H1 (cell line): ENCODE data around the gene ZFAND6. TPM values are rescaled to one million over a fixed set of nuclear protein-coding genes. Genes with fewer than 3 reads are reported as not detected.

ENCODE experiments used
- CTCF ChIA-PET: fragments of 300-600 bp; sonication (Branson Sonifier 250); formaldehyde crosslinking; loops from one replicate; lab custom pipeline; 2021; ENCODE audit not compliant: partially characterized antibody; lab: Charles Lee
- POLR2A ChIA-PET: fragments of 300-600 bp; sonication (Branson Sonifier 250); formaldehyde crosslinking; loops from one replicate; lab custom pipeline; 2021; ENCODE audit warnings: inconsistent platforms; ENCODE audit not compliant: partially characterized antibody; lab: Charles Lee
- DNase-seq, 2 experiments: peaks; one replicate each; pipeline versions ENCODE4 v3.0.0 to v3.0.0-alpha.2; 2010 to 2022; ENCODE audit warnings: low spot score in 2 of 2, low read depth in 1 of 2, mixed read lengths in 1 of 2
- FAIRE-seq: peaks from 2 replicates; lab custom pipeline; 2011; peaks lifted over from hg19 to GRCh38; lab: Jason Lieb, UNC
- H2AFZ ChIP-seq: 2 replicates; pipeline ENCODE4 v1.8.1; 2012; ENCODE audit warnings: low read length, inconsistent platforms
- H2AK5ac ChIP-seq: 2 replicates; pipeline ENCODE4 v1.6.1; 2013; ENCODE audit warnings: low read depth, low read length
- H2BK120ac ChIP-seq: replicated peaks from 2 replicates; pipeline ENCODE3; 2013; ENCODE audit warnings: low read depth, low read length, inconsistent platforms
- H2BK12ac ChIP-seq: 2 replicates; pipeline ENCODE4 v1.6.1; 2013; ENCODE audit warnings: low read depth, low read length
- H2BK15ac ChIP-seq: 2 replicates; pipeline ENCODE4 v1.6.1; 2013; ENCODE audit warnings: low read length
- H2BK20ac ChIP-seq: 2 replicates; pipeline ENCODE4 v1.6.1; 2013; ENCODE audit warnings: low read length
- H2BK5ac ChIP-seq: 2 replicates; pipeline ENCODE4 v1.6.1; 2013; ENCODE audit warnings: low read depth, low read length
- H3K14ac ChIP-seq: 2 replicates; pipeline ENCODE4 v1.6.1; 2013; ENCODE audit warnings: inconsistent platforms; ENCODE audit not compliant: insufficient read length
- H3K18ac ChIP-seq: 2 replicates; pipeline ENCODE4 v1.6.1; 2013; ENCODE audit warnings: low read length; ENCODE audit errors: extremely low read depth
- H3K23ac ChIP-seq: 2 replicates; pipeline ENCODE4 v1.6.1; 2013; ENCODE audit warnings: inconsistent platforms; ENCODE audit not compliant: insufficient read length
- H3K23me2 ChIP-seq: 2 replicates; pipeline ENCODE4 v1.6.1; 2013; ENCODE audit warnings: low read depth, low read length
- H3K27ac ChIP-seq: 2 replicates; pipeline ENCODE4 v1.6.1; 2011; ENCODE audit warnings: low read depth, low read length, inconsistent platforms
- H3K27me3 ChIP-seq, 4 experiments: replicated peaks in 1 of 4; 1 replicate in 1 of 4; 2 replicates in 3 of 4; pipeline versions ENCODE4 v1.6.1 to v1.8.1; 2011 to 2013; ENCODE audit warnings: low read length in 3 of 4, mild to moderate bottlenecking in 3 of 4, inconsistent platforms in 2 of 4, mixed read lengths in 2 of 4, moderate library complexity in 1 of 4; ENCODE audit not compliant: control insufficient read depth in 3 of 4, insufficient read depth in 3 of 4; ENCODE audit errors: extremely low read depth in 1 of 4
- H3K36me3 ChIP-seq, 4 experiments: 2 replicates each; pipeline versions ENCODE4 v1.6.1 to v1.8.1; 2011 to 2013; ENCODE audit warnings: mild to moderate bottlenecking in 4 of 4, low read length in 3 of 4, moderate library complexity in 2 of 4, control low read depth in 1 of 4, inconsistent platforms in 1 of 4; ENCODE audit not compliant: insufficient read depth in 4 of 4, control insufficient read depth in 2 of 4
- H3K4ac ChIP-seq: replicated peaks from 2 replicates; pipeline ENCODE3; 2013; ENCODE audit warnings: low read length, low read depth, mixed read lengths, inconsistent platforms; ENCODE audit not compliant: insufficient read length
- H3K4me1 ChIP-seq, 4 experiments: replicated peaks in 1 of 4; 1 replicate in 1 of 4; 2 replicates in 3 of 4; pipeline versions ENCODE4 v1.6.1 to v1.8.1; 2011 to 2013; ENCODE audit warnings: low read length in 3 of 4, inconsistent platforms in 2 of 4, mixed read lengths in 1 of 4; ENCODE audit not compliant: insufficient read depth in 4 of 4, control insufficient read depth in 3 of 4
- H3K4me2 ChIP-seq, 2 experiments: 2 replicates each; pipeline versions ENCODE4 v1.6.1 to v1.8.1; 2011 to 2013; ENCODE audit warnings: low read depth in 2 of 2, low read length in 2 of 2, control low read depth in 1 of 2, inconsistent platforms in 1 of 2, mild to moderate bottlenecking in 1 of 2; ENCODE audit not compliant: insufficient read depth in 1 of 2
- H3K4me3 ChIP-seq, 4 experiments: fragments of 200-600, 300-600 bp in 1 of 4; sonication (generic), shearing (Covaris generic), sonication (Bioruptor Twin) in 1 of 4; 2 replicates each; pipeline versions ENCODE4 v1.5.1 to v1.8.1; 2011 to 2016; ENCODE audit warnings: low read length in 4 of 4, low read depth in 3 of 4, control low read depth in 2 of 4, inconsistent platforms in 2 of 4, mild to moderate bottlenecking in 2 of 4, mixed read lengths in 1 of 4, moderate library complexity in 1 of 4; ENCODE audit not compliant: insufficient read depth in 2 of 4; ENCODE audit errors: extremely low read depth in 1 of 4
- H3K56ac ChIP-seq: replicated peaks from 2 replicates; pipeline ENCODE3; 2013; ENCODE audit warnings: low read depth, mild to moderate bottlenecking, mixed read lengths, low read length, inconsistent platforms; ENCODE audit not compliant: insufficient read length
- H3K79me1 ChIP-seq: 2 replicates; pipeline ENCODE4 v1.6.1; 2013; ENCODE audit warnings: low read depth, low read length, control low read depth
- H3K79me2 ChIP-seq, 2 experiments: 2 replicates each; pipeline versions ENCODE4 v1.6.1 to v1.8.1; 2012 to 2013; ENCODE audit warnings: low read length in 2 of 2, mild to moderate bottlenecking in 2 of 2, inconsistent platforms in 1 of 2; ENCODE audit not compliant: insufficient read depth in 2 of 2, control insufficient read depth in 1 of 2
- H3K9ac ChIP-seq, 4 experiments: replicated peaks in 1 of 4; 1 replicate in 1 of 4; 2 replicates in 3 of 4; pipeline versions ENCODE4 v1.6.1 to v1.8.1; 2011 to 2013; ENCODE audit warnings: low read depth in 3 of 4, low read length in 3 of 4, control low read depth in 2 of 4, mild to moderate bottlenecking in 2 of 4, moderate library complexity in 2 of 4, inconsistent platforms in 1 of 4; ENCODE audit errors: extremely low read depth in 1 of 4
- H3K9me3 ChIP-seq, 2 experiments: 2 replicates each; pipeline versions ENCODE4 v1.6.1 to v1.8.1; 2012 to 2013; ENCODE audit warnings: mild to moderate bottlenecking in 2 of 2, moderate library complexity in 2 of 2, control low read depth in 1 of 2, inconsistent platforms in 1 of 2, low read depth in 1 of 2, low read length in 1 of 2, mixed read lengths in 1 of 2; ENCODE audit not compliant: insufficient read depth in 2 of 2
- H4K20me1 ChIP-seq, 2 experiments: replicated peaks in 1 of 2; 2 replicates each; pipeline versions ENCODE3 to v1.8.1; 2011 to 2013; ENCODE audit warnings: inconsistent platforms in 2 of 2, low read length in 2 of 2, mild to moderate bottlenecking in 1 of 2; ENCODE audit not compliant: insufficient read depth in 2 of 2, control insufficient read depth in 1 of 2
- H4K5ac ChIP-seq: 2 replicates; pipeline ENCODE4 v1.6.1; 2013; ENCODE audit warnings: low read length, low read depth, mixed read lengths, inconsistent platforms; ENCODE audit not compliant: insufficient read length
- H4K8ac ChIP-seq: 2 replicates; pipeline ENCODE4 v1.8.0; 2013; ENCODE audit warnings: mild to moderate bottlenecking, moderate library complexity, low read length, inconsistent platforms; ENCODE audit not compliant: insufficient read depth; ENCODE audit errors: extremely low read depth
- H4K91ac ChIP-seq: replicated peaks from 2 replicates; pipeline ENCODE3; 2013; ENCODE audit warnings: low read length, mixed read lengths, inconsistent platforms; ENCODE audit not compliant: insufficient read length
- CEBPB ChIP-seq: IDR thresholded peaks from 2 replicates; pipeline ENCODE4 v1.6.1; 2012; ENCODE audit warnings: low read depth, low read length
- CHD2 ChIP-seq: IDR thresholded peaks from 2 replicates; pipeline ENCODE4 v1.6.1; 2012; ENCODE audit warnings: low read length, improper control_type of control experiment
- E2F6 ChIP-seq: IDR thresholded peaks from 2 replicates; pipeline ENCODE4 v1.6.1; 2012; ENCODE audit warnings: inconsistent platforms
- GTF2F1 ChIP-seq: IDR thresholded peaks from 2 replicates; pipeline ENCODE4 v1.6.1; 2012; ENCODE audit warnings: low read depth, low read length, improper control_type of control experiment, borderline replicate concordance
- JUND ChIP-seq: IDR thresholded peaks from 2 replicates; pipeline ENCODE4 v1.6.1; 2011; ENCODE audit warnings: mild to moderate bottlenecking, improper control_type of control experiment, low read length
- KDM1A ChIP-seq: fragments of 200-600, 300-600 bp; sonication (generic); IDR thresholded peaks from 2 replicates; pipeline ENCODE4 v1.7.1; 2016; ENCODE audit warnings: mild to moderate bottlenecking, low read length, borderline replicate concordance
- MAX ChIP-seq: IDR thresholded peaks from 2 replicates; pipeline ENCODE4 v1.6.1; 2012; ENCODE audit warnings: inconsistent platforms
- NRF1 ChIP-seq: IDR thresholded peaks from 2 replicates; pipeline ENCODE4 v1.6.1; 2011; ENCODE audit warnings: mild to moderate bottlenecking, low read depth, low read length, improper control_type of control experiment
- POU5F1 ChIP-seq: IDR thresholded peaks from 2 replicates; pipeline ENCODE4 v1.6.1; 2011; ENCODE audit warnings: low read depth, mild to moderate bottlenecking, low read length, moderate library complexity
- SIX5 ChIP-seq: IDR thresholded peaks from 2 replicates; pipeline ENCODE4 v1.6.1; 2011; ENCODE audit warnings: mild to moderate bottlenecking, low read depth, low read length
- USF2 ChIP-seq: IDR thresholded peaks from 2 replicates; pipeline ENCODE4 v1.6.1; 2011; ENCODE audit warnings: low read length, improper control_type of control experiment
- WGBS, 2 experiments: shearing (Covaris generic) in 1 of 2; methylation state at CpG; one replicate each; pipeline versions ENCODE4 v1.1.6 to v1.1.7; 2013 to 2015; ENCODE audit warnings: low lambda C conversion rate in 2 of 2, mixed read lengths in 2 of 2, inconsistent platforms in 1 of 2, low coverage in 1 of 2, missing lambda C conversion rate in 1 of 2; ENCODE audit not compliant: insufficient replicate concordance in 2 of 2, insufficient coverage in 1 of 2, insufficient read length in 1 of 2; ENCODE audit errors: extremely low coverage in 1 of 2, missing lambda C conversion rate in 1 of 2; 5-methylcytosine and 5-hydroxymethylcytosine counted together
- polyA plus RNA-seq, 7 experiments: library from polyadenylated mRNA; depleted of rRNA in 3 of 7; stranded (reverse) in 5 of 7; unstranded in 2 of 7; fragments of >200 nt in 5 of 7; fragments of 200-250 nt in 2 of 7; gene quantifications; 1 replicate in 5 of 7; 2 replicates in 1 of 7; 4 replicates in 1 of 7; pipeline versions ENCODE4 v1.2.1 to v1.2.3, GENCODE V29; 2011 to 2013; ENCODE audit warnings: missing spikeins in 2 of 7, mixed read lengths in 2 of 7
- total RNA-seq: library from RNA; stranded (reverse); fragmentation: NEBNext Ultra II Directional; extraction: Animal tissue kit (Norgen Biotek cat#: 25700); gene quantifications from 2 replicates; pipeline ENCODE4 v1.2.1, GENCODE V29; 2021

ZFAND6 gene
- total and polyA plus RNA-seq, 2 of the 8 experiments (the other 6 are each of a cell fraction or from before 2014, with no cell fraction given): 136 to 237 TPM

GRCh38 chr15:80156176-80156720 lies 96.8 kb downstream of the ZFAND6 start:
- Histone ChIP-seq H3K14ac (no peak overlapping the region), H3K27me3 (peaks cover 0 to 2% (median 0%) of the 10 kb centered on the region in 4 experiments; a peak in 2 of 7 replicates)

More at GRCh38 chr15:80156176-80156720, 96.8 kb downstream of the ZFAND6 start:
- no peak overlapping the region for H2BK120ac ChIP-seq
- no peak overlapping the region for H2AK5ac ChIP-seq
- H4K5ac ChIP-seq: no peak overlapping the region
- no peaks in the 10 kb centered on the region for H3K9me3 ChIP-seq
- no peak overlapping the region for H2BK15ac ChIP-seq
- FAIRE-seq: no peak
- no peak overlapping the region for H3K27ac ChIP-seq
- H4K91ac ChIP-seq: no peak overlapping the region
- no peak overlapping the region for H3K4me3 ChIP-seq
- H3K79me2 ChIP-seq: no peaks in the 10 kb centered on the region
- H3K4me1 ChIP-seq: peaks cover 0 to 12% (median 2%) of the 10 kb centered on the region in 4 experiments; a peak in 4 of 7 replicates
- no peak overlapping the region for H4K8ac ChIP-seq
- H3K4me2 ChIP-seq: no peak overlapping the region
- H3K18ac ChIP-seq: no peak overlapping the region
- H2BK12ac ChIP-seq: no peak overlapping the region
- peaks cover 0 to 3% of the 10 kb centered on the region in 2 experiments for H4K20me1 ChIP-seq
- peaks cover 3% of the 10 kb centered on the region; the same call in 1 of the 2 replicates for H3K79me1 ChIP-seq
- H3K9ac ChIP-seq: no peak overlapping the region
- CTCF ChIA-PET: interaction anchor here (1.1 to 2.3 kb wide), 4 partner anchors 16 to 254 kb away, joined by 3 to 17 read pairs (median 4); no protein-coding TSS in a partner anchor
- peaks cover 9% of the 10 kb centered on the region for H3K23me2 ChIP-seq
- H3K36me3 ChIP-seq: no peaks in the 10 kb centered on the region; a peak in 2 of 8 replicates
- TF ChIP-seq SIX5 (no peak), GTF2F1 (no peak), USF2 (no peak), MAX (no peak), NRF1 (no peak), E2F6 (no peak), KDM1A (no peak), CHD2 (no peak), JUND (no peak), POU5F1 (no peak), CEBPB (no peak)
- TF ChIP-seq, all 59 proteins: peak for 0
- 89% methylated on average over 8 of the region's 8 CpGs; no CpG with 5 or more reads in 1 of the 2 experiments for WGBS, 2 experiments
- Histone ChIP-seq H3K4ac (no peak overlapping the region), H2BK5ac (no peak overlapping the region), H2AFZ (no peak overlapping the region), H2BK20ac (no peak overlapping the region), H3K56ac (no peak overlapping the region), H3K23ac (no peak overlapping the region)
- POLR2A ChIA-PET: interaction anchor here (2.0 kb wide), 1 partner anchor 12 kb away, joined by 7 read pairs; no protein-coding TSS in a partner anchor
- no peak for DNase-seq
